ENCODE data around the gene FTH1.
A peak's percentile ranks its signal among the peaks of the same experiment; 100 is the strongest.

DNA sequence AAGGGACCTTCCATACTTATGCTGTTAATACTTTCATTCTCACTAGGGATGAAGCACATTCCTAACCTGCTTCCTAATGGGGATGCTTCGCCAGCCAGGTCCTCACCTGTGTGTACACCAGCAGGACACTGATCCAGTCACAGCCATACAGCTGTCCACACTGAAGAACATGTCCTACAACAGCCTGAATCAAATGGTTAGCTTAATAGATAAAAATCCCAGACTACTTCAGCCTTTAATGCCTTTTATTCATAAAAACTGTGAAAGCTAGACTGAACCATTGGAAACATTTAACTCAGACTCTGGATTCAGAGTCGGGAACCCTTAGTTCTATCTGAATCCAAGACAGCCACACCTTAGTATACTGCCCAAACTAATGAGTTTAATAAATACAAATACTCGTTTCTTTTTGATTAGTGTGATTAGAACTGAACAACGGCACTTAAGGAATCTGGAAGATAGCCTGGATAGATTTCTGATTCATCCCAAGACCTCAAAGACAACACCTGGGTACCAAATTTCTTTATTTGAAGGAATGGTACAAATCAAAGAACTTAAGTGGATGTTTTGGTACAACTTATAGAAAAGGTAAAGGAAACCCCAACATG, 3.3 kb downstream of the FTH1 start:
- TF ChIP-seq POLR2A (IDR thresholded peaks at IDR 0.05; ENCODE audit: borderline replicate concordance, extremely low read depth, insufficient read depth, insufficient read length): no peak
- TF ChIP-seq SRF (IDR thresholded peaks at IDR 0.05; ENCODE audit: low read depth): no peak
- TF ChIP-seq EZH2phosphoT487 (IDR thresholded peaks at IDR 0.05; ENCODE audit: borderline replicate concordance): no peak
- TF ChIP-seq, protein P1, sequence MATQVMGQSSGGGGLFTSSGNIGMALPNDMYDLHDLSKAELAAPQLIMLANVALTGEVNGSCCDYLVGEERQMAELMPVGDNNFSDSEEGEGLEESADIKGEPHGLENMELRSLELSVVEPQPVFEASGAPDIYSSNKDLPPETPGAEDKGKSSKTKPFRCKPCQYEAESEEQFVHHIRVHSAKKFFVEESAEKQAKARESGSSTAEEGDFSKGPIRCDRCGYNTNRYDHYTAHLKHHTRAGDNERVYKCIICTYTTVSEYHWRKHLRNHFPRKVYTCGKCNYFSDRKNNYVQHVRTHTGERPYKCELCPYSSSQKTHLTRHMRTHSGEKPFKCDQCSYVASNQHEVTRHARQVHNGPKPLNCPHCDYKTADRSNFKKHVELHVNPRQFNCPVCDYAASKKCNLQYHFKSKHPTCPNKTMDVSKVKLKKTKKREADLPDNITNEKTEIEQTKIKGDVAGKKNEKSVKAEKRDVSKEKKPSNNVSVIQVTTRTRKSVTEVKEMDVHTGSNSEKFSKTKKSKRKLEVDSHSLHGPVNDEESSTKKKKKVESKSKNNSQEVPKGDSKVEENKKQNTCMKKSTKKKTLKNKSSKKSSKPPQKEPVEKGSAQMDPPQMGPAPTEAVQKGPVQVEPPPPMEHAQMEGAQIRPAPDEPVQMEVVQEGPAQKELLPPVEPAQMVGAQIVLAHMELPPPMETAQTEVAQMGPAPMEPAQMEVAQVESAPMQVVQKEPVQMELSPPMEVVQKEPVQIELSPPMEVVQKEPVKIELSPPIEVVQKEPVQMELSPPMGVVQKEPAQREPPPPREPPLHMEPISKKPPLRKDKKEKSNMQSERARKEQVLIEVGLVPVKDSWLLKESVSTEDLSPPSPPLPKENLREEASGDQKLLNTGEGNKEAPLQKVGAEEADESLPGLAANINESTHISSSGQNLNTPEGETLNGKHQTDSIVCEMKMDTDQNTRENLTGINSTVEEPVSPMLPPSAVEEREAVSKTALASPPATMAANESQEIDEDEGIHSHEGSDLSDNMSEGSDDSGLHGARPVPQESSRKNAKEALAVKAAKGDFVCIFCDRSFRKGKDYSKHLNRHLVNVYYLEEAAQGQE (IDR thresholded peaks at IDR 0.05; ENCODE audit: low read depth): no peak
- no peak for TF ChIP-seq CEBPB (IDR thresholded peaks at IDR 0.05; ENCODE audit: low read depth)
- TF ChIP-seq, protein P2, sequence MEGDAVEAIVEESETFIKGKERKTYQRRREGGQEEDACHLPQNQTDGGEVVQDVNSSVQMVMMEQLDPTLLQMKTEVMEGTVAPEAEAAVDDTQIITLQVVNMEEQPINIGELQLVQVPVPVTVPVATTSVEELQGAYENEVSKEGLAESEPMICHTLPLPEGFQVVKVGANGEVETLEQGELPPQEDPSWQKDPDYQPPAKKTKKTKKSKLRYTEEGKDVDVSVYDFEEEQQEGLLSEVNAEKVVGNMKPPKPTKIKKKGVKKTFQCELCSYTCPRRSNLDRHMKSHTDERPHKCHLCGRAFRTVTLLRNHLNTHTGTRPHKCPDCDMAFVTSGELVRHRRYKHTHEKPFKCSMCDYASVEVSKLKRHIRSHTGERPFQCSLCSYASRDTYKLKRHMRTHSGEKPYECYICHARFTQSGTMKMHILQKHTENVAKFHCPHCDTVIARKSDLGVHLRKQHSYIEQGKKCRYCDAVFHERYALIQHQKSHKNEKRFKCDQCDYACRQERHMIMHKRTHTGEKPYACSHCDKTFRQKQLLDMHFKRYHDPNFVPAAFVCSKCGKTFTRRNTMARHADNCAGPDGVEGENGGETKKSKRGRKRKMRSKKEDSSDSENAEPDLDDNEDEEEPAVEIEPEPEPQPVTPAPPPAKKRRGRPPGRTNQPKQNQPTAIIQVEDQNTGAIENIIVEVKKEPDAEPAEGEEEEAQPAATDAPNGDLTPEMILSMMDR (IDR thresholded peaks at IDR 0.05 in 2 of 3, conservative IDR thresholded peaks at IDR 0.05 in 1 of 3; ENCODE audit: borderline replicate concordance in 1 of 3, insufficient read depth in 1 of 3, low read depth in 2 of 3, low read length in 2 of 3): no peak
- TF ChIP-seq RAD21 (IDR thresholded peaks at IDR 0.05; ENCODE audit: low read depth): no peak
- no peak for TF ChIP-seq YY1 (IDR thresholded peaks at IDR 0.05; ENCODE audit: extremely low read depth, insufficient replicate concordance, low read depth, low read length)
- no peak for TF ChIP-seq ZNF274 (IDR thresholded peaks at IDR 0.05; ENCODE audit: low read depth, low read length)
- no peak for TF ChIP-seq EZH2 (IDR thresholded peaks at IDR 0.05)
- TF ChIP-seq TCF7L2 (IDR thresholded peaks at IDR 0.05; ENCODE audit: borderline replicate concordance, extremely low read depth, insufficient read depth, insufficient read length): no peak
- TF ChIP-seq POLR2AphosphoS5 (IDR thresholded peaks at IDR 0.05; ENCODE audit: low read depth, low read length): peak; percentile 62
- no peak for TF ChIP-seq SIN3A (IDR thresholded peaks at IDR 0.05; ENCODE audit: low read depth)
